ENCODE measurements around the gene AK9. TPM values are rescaled to one million over a fixed set of nuclear protein-coding genes. Genes with fewer than 3 reads are reported as not detected.

Gene AK9
- polyA plus RNA-seq, 1 of the 3 experiments (the other 2 are of a cell fraction), result 0.76 TPM

GRCh38 chr6:109595998-109596397, 95.0 kb downstream of the AK9 start:
- no peak overlapping the region for H3K4me3 ChIP-seq (ENCODE audit: low read depth in 2 of 2, low read length in 1 of 2)
- DNase-seq, result peak; percentile 23
- H3K9ac ChIP-seq, result no peak overlapping the region
- no peak overlapping the region for H3K4me2 ChIP-seq
- H4K20me1 ChIP-seq (ENCODE audit: insufficient read depth), result no peaks in the 10 kb centered on the region
- no peak overlapping the region for H2AFZ ChIP-seq (ENCODE audit: low read depth)
- no peaks in the 10 kb centered on the region for H3K36me3 ChIP-seq (replicated peaks in 1 of 2; ENCODE audit: control insufficient read depth in 1 of 2, insufficient read depth in 2 of 2, low read length in 1 of 2)
- POLR2A ChIA-PET, result no interaction called here
- no peaks in the 10 kb centered on the region for H3K9me2 ChIP-seq
- TF ChIP-seq RCOR1 (IDR thresholded peaks at IDR 0.05; ENCODE audit: low read length) (no peak), POLR2AphosphoS5 (IDR thresholded peaks at IDR 0.05; ENCODE audit: low read depth, low read length) (no peak), SIN3A (IDR thresholded peaks at IDR 0.05; ENCODE audit: borderline replicate concordance, low read depth, low read length) (no peak), MAX (IDR thresholded peaks at IDR 0.05; ENCODE audit: low read depth) (no peak), RAD21 (IDR thresholded peaks at IDR 0.05; ENCODE audit: low read length) (peak; percentile 53), TCF12 (IDR thresholded peaks at IDR 0.05) (no peak), SMC3 (IDR thresholded peaks at IDR 0.05; ENCODE audit: low read depth, low read length) (peak; percentile 25), MEF2A (IDR thresholded peaks at IDR 0.05; ENCODE audit: borderline replicate concordance, low read depth) (no peak), NFIC (IDR thresholded peaks at IDR 0.05; ENCODE audit: borderline replicate concordance) (no peak), TEAD4 (IDR thresholded peaks at IDR 0.05; ENCODE audit: borderline replicate concordance, insufficient read depth) (no peak), IRF3 (IDR thresholded peaks at IDR 0.05; ENCODE audit: low read depth, low read length) (no peak), YY1 (IDR thresholded peaks at IDR 0.05; ENCODE audit: low read depth) (no peak), NRF1 (IDR thresholded peaks at IDR 0.05; ENCODE audit: low read depth, low read length) (no peak), FOXM1 (IDR thresholded peaks at IDR 0.05; ENCODE audit: low read depth) (no peak), GABPA (IDR thresholded peaks at IDR 0.05; ENCODE audit: low read depth) (no peak), RXRA (IDR thresholded peaks at IDR 0.05; ENCODE audit: borderline replicate concordance, low read depth) (no peak), ELF1 (IDR thresholded peaks at IDR 0.05) (no peak), RFX5 (IDR thresholded peaks at IDR 0.05; ENCODE audit: low read length) (no peak), JUND (IDR thresholded peaks at IDR 0.05) (no peak)
- TF ChIP-seq, protein P1, sequence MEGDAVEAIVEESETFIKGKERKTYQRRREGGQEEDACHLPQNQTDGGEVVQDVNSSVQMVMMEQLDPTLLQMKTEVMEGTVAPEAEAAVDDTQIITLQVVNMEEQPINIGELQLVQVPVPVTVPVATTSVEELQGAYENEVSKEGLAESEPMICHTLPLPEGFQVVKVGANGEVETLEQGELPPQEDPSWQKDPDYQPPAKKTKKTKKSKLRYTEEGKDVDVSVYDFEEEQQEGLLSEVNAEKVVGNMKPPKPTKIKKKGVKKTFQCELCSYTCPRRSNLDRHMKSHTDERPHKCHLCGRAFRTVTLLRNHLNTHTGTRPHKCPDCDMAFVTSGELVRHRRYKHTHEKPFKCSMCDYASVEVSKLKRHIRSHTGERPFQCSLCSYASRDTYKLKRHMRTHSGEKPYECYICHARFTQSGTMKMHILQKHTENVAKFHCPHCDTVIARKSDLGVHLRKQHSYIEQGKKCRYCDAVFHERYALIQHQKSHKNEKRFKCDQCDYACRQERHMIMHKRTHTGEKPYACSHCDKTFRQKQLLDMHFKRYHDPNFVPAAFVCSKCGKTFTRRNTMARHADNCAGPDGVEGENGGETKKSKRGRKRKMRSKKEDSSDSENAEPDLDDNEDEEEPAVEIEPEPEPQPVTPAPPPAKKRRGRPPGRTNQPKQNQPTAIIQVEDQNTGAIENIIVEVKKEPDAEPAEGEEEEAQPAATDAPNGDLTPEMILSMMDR (IDR thresholded peaks at IDR 0.05), result peak; percentile 53
- TF ChIP-seq, protein P2, sequence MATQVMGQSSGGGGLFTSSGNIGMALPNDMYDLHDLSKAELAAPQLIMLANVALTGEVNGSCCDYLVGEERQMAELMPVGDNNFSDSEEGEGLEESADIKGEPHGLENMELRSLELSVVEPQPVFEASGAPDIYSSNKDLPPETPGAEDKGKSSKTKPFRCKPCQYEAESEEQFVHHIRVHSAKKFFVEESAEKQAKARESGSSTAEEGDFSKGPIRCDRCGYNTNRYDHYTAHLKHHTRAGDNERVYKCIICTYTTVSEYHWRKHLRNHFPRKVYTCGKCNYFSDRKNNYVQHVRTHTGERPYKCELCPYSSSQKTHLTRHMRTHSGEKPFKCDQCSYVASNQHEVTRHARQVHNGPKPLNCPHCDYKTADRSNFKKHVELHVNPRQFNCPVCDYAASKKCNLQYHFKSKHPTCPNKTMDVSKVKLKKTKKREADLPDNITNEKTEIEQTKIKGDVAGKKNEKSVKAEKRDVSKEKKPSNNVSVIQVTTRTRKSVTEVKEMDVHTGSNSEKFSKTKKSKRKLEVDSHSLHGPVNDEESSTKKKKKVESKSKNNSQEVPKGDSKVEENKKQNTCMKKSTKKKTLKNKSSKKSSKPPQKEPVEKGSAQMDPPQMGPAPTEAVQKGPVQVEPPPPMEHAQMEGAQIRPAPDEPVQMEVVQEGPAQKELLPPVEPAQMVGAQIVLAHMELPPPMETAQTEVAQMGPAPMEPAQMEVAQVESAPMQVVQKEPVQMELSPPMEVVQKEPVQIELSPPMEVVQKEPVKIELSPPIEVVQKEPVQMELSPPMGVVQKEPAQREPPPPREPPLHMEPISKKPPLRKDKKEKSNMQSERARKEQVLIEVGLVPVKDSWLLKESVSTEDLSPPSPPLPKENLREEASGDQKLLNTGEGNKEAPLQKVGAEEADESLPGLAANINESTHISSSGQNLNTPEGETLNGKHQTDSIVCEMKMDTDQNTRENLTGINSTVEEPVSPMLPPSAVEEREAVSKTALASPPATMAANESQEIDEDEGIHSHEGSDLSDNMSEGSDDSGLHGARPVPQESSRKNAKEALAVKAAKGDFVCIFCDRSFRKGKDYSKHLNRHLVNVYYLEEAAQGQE (IDR thresholded peaks at IDR 0.05; ENCODE audit: low read depth, low read length), result no peak
- TF ChIP-seq, protein P3, sequence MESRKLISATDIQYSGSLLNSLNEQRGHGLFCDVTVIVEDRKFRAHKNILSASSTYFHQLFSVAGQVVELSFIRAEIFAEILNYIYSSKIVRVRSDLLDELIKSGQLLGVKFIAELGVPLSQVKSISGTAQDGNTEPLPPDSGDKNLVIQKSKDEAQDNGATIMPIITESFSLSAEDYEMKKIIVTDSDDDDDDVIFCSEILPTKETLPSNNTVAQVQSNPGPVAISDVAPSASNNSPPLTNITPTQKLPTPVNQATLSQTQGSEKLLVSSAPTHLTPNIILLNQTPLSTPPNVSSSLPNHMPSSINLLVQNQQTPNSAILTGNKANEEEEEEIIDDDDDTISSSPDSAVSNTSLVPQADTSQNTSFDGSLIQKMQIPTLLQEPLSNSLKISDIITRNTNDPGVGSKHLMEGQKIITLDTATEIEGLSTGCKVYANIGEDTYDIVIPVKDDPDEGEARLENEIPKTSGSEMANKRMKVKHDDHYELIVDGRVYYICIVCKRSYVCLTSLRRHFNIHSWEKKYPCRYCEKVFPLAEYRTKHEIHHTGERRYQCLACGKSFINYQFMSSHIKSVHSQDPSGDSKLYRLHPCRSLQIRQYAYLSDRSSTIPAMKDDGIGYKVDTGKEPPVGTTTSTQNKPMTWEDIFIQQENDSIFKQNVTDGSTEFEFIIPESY (IDR thresholded peaks at IDR 0.05; ENCODE audit: borderline replicate concordance, low read depth), result no peak
- TF ChIP-seq, protein P4, sequence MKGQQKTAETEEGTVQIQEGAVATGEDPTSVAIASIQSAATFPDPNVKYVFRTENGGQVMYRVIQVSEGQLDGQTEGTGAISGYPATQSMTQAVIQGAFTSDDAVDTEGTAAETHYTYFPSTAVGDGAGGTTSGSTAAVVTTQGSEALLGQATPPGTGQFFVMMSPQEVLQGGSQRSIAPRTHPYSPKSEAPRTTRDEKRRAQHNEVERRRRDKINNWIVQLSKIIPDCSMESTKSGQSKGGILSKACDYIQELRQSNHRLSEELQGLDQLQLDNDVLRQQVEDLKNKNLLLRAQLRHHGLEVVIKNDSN (IDR thresholded peaks at IDR 0.05; ENCODE audit: borderline replicate concordance, low read depth), result no peak
- peaks cover 5% of the 10 kb centered on the region; the same call in 1 of the 2 replicates for H3K9me3 ChIP-seq
- H3K79me2 ChIP-seq (ENCODE audit: insufficient read depth), result no peaks in the 10 kb centered on the region
- CTCF ChIA-PET, result interaction anchor here (0.7 to 1.2 kb wide), 7 partner anchors 12 to 444 kb away, joined by 3 to 8 read pairs (median 3); partner anchors contain the start of genes AK9 and FIG4
- H3K27me3 ChIP-seq (ENCODE audit: insufficient read depth), result no peaks in the 10 kb centered on the region
- no peak overlapping the region for H3K27ac ChIP-seq (ENCODE audit: low read depth in 2 of 2, low read length in 1 of 2)
- no peaks in the 10 kb centered on the region for H3F3A ChIP-seq (replicated peaks; ENCODE audit: insufficient read depth)
- no peaks in the 10 kb centered on the region for H3K4me1 ChIP-seq (ENCODE audit: control insufficient read depth in 1 of 2, insufficient read depth in 2 of 2, low read depth in 1 of 2, low read length in 1 of 2)
- WGBS (ENCODE audit: low lambda C conversion rate), result 6% methylated on average over 2 of the region's 2 CpGs
